Pons (tissue), 1 donor: ENCODE results near the gene CXCL12.

ENCODE experiments used
- DNase-seq: peaks from one replicate; pipeline ENCODE4 v3.0.0-alpha.2; 2016; ENCODE audit warnings: low spot score

Gene CXCL12

DNA sequence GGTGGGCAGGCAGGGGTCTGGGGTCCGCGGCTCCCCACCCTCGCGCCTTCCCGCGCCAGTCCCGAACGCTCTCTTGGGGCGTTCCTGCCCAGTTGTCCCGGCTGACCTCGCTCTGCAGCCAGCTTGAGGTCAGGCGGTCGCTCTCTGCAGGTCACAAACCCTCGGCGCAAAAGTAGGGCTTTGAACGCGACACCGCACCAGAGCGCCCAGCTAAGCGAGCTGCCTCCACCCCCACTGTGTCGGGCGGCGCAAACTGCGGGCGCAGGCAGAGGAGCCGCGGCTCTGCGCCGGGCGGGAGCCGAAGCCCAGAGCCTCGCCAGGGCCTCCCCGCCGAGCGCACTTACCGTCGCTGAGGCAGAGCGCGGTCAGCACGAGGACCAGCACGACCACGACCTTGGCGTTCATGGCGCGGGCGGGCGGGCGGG lies 284 bp downstream of the CXCL12 start:
- DNase-seq = no peak

GRCh38 chr10:44383749-44384600 lies 922 bp downstream of the CXCL12 start:
- DNase-seq = no peak

GRCh38 chr10:44382981-44383748 lies 1.7 kb downstream of the CXCL12 start:
- no peak for DNase-seq

- no peak for DNase-seq
Measured at GRCh38 chr10:44382131-44382858, 2.6 kb downstream of the CXCL12 start.

- no peak for DNase-seq
Measured at GRCh38 chr10:44380829-44381600, 3.9 kb downstream of the CXCL12 start.

GRCh38 chr10:44379907-44380306 lies 5.0 kb downstream of the CXCL12 start:
- DNase-seq = no peak

GRCh38 chr10:44378626-44379025 lies 6.3 kb downstream of the CXCL12 start:
- DNase-seq = no peak

DNA sequence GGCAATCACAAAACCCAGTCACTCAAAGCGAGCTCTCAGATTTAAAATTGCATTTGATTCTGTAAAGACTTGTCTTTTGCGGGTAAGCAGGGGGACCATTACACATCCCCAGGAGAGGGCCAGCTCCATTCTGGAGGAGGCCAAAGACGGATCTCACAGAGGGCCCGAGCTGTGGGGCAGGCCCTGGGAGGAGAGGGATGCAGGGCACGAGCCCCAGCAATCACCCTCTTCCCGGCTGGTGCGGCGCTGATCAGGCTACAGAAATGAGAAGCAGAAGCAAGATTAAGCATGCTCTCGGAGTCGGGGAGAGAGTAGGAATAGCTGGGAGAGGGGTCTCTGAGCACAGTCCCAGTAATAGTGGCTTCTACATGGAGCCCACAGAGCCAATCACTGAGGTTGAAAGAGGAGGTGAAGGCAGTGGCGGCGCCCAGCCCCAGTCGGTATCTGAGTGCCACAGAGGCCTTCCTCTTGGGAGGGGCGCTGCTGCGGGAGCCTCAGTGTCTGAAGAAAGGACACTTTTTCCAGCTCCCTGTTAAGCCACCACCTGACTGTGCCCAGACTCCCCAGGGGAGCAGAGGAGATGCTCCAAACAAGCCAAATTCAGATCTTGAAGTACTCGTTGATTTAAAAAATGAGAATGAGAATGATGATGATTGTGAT lies 7.1 kb downstream of the CXCL12 start:
- no peak for DNase-seq

DNA sequence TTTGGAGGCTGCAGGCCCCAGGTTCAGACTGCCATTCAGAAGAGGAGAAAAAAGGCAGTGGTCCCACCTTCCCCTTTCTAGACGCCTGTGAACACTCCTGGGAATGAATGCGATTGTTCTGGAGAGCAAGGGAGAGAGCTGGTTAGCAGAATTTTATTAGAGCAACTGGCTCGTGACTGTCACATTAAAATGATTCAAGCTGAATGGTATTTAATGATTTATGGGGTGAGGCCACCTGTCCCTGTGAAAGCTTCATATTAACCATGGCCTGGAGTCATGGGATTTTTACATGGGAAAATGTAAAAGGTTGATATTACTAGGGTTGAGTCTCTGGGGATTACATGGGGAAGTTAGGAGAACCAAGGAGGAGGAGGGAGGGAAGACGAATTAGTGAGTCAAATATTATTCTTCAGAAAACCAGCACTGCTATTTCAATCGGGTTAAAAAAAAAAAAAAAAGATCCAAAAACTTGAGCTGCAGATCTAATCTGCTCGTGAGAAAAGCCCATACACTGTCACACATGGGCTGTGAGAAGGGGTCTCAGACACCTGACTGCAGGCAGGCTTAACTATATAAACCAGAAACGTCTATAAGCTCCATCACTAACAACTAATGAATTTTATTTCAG lies 8.3 kb downstream of the CXCL12 start:
- no peak for DNase-seq

DNA sequence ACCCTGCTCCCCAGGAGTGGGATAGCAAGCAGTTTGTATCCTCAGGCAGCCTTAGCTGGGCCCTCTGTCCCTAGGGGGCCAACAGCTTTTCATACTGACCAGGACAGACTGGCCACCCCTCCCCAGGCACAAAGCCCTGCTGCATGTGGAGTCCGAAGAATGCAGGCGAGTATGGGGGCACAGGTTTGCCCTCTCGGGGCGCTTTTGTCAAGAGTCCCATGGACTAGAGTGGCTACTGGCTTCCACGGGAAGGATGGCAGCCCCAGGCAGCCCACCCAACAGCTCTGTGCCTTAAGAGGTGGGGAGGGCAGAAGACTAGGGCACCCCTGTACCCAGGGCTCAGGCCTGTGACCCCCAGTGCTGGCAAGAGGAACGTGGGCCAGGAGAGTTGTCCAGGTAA lies 10.7 kb downstream of the CXCL12 start:
- DNase-seq = no peak

DNA sequence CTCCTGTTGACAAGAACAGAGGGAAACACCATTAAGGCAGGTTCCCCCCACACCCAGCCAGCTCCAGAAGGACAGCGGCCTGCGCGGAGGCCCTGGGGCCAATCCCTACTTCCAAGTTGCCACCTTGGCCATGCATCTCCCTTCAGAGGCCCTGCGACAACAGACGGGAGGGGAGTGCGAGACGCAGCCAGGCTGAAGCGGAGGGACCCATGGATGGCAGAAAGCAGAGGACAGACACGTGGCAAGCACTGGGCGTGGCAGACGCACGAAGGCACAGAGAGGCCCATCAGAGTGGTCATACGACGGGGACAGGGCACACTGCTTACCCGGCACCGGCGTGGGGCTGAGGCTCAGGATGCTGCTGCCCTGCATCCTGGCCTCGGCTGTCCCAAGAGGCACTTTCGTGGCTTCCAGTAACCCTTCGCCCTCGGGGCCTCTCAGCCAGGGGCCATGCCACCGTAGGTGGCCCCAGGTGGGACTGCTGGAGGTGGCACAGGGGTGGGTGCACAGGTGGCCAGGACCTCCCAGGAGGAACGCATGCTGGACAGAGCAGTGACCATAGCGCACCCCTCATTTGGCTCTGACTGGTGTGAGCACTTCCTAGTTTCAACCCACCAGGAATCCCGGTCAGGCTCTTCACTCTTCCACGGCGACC lies 11.4 kb downstream of the CXCL12 start:
- DNase-seq = no peak

DNA sequence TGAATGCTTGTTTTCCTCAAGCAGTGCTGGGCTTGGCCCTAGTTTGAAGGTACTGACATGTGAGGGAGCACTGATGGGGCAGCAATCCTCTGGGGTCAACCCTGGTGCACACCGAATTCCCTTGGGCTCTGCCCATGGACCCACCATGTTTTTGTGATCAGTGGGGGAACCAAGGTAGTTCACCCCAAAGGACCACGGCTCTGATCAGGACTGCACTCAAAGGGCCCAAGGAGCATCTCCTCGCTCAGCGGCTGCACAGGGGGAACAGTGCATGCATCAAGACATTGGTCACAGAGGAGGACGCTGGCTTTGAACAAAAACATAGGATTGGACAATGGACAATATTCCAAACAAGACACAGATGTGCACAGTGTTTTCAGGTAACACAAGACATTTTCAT lies 12.7 kb downstream of the CXCL12 start:
- DNase-seq = no peak

GRCh38 chr10:44370731-44371248 lies 14.1 kb downstream of the CXCL12 start:
- DNase-seq = no peak

DNA sequence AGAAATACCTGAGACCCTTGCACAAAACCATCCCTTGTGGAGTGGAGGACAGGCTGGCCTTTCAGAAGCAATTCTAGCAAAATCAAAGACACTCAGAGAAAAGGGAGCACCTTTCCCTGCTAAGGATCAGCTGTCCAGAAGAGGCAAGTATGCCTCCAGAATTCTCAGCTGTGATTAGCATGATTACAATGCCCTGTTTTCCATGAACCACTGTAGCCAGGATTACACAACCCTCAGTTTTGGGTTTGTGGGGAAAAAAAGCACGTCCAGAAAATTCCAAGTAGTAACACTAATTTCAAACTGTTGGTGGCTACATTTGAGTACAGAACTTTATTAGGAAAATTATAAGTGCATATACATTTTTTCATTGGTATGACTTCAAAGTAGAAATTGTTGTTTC lies 15.0 kb downstream of the CXCL12 start:
- no peak for DNase-seq

GRCh38 chr10:44369296-44369695 lies 15.6 kb downstream of the CXCL12 start:
- DNase-seq = no peak

- no peak for DNase-seq
Measured at GRCh38 chr10:44368637-44369036, 16.3 kb downstream of the CXCL12 start.

- DNase-seq = no peak
Measured at GRCh38 chr10:44366941-44367630, 17.8 kb downstream of the CXCL12 start.

GRCh38 chr10:44364566-44364965 lies 20.3 kb downstream of the CXCL12 start:
- no peak for DNase-seq

- no peak for DNase-seq
Measured at GRCh38 chr10:44363716-44364115, 21.2 kb downstream of the CXCL12 start.
